Ovary (tissue), 3 donors: Measurements from ENCODE around the gene LAP3.

ENCODE experiments used
- EP300 ChIP-seq: sonication (generic); formaldehyde crosslinking; IDR thresholded peaks from one replicate; pipeline ENCODE4 v1.6.1; 2017; ENCODE audit warnings: antibody characterized with exemption
- TF ChIP-seq, protein P1 (sequence below), 3 donors: fragments of 450-650 bp in 2 of 3; fragments of 200-600 bp in 1 of 3; IDR thresholded peaks; one replicate each; pipeline versions ENCODE4 v1.5.1 to v1.8.0; 2016 to 2022; ENCODE audit warnings: antibody characterized with exemption in 3 of 3, mild to moderate bottlenecking in 1 of 3
- donor health status: DM: no; HTN: no; CAD: no.

GRCh38 chr4:17642398-17642783 lies 65.4 kb downstream of the LAP3 start:
- TF ChIP-seq, protein P1, sequence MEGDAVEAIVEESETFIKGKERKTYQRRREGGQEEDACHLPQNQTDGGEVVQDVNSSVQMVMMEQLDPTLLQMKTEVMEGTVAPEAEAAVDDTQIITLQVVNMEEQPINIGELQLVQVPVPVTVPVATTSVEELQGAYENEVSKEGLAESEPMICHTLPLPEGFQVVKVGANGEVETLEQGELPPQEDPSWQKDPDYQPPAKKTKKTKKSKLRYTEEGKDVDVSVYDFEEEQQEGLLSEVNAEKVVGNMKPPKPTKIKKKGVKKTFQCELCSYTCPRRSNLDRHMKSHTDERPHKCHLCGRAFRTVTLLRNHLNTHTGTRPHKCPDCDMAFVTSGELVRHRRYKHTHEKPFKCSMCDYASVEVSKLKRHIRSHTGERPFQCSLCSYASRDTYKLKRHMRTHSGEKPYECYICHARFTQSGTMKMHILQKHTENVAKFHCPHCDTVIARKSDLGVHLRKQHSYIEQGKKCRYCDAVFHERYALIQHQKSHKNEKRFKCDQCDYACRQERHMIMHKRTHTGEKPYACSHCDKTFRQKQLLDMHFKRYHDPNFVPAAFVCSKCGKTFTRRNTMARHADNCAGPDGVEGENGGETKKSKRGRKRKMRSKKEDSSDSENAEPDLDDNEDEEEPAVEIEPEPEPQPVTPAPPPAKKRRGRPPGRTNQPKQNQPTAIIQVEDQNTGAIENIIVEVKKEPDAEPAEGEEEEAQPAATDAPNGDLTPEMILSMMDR (IDR thresholded peaks at IDR 0.05) = no peak
- no peak for TF ChIP-seq EP300
